Ovary (tissue), 3 donors: ENCODE data around the gene TMEM123.
"Not testable (repeated sequence)": the region's sequence is repeated elsewhere in the genome, so short reads cannot be mapped to it uniquely, and the experiment has no call there.

ENCODE experiments used
- EP300 ChIP-seq: sonication (generic); formaldehyde crosslinking; IDR thresholded peaks from one replicate; pipeline ENCODE4 v1.6.1; 2017; ENCODE audit warnings: antibody characterized with exemption
- POLR2A ChIP-seq: fragments of 450-650 bp; IDR thresholded peaks from one replicate; pipeline ENCODE4 v1.6.1; 2017; ENCODE audit warnings: antibody characterized with exemption, mild to moderate bottlenecking, moderate library complexity
- TF ChIP-seq, protein P1 (sequence below), 3 donors: fragments of 450-650 bp in 2 of 3; fragments of 200-600 bp in 1 of 3; IDR thresholded peaks; one replicate each; pipeline versions ENCODE4 v1.5.1 to v1.8.0; 2016 to 2022; ENCODE audit warnings: antibody characterized with exemption in 3 of 3, mild to moderate bottlenecking in 1 of 3
- donor health status: DM: no; HTN: no; CAD: no.

- TF ChIP-seq POLR2A, EP300: not testable (repeated sequence)
- TF ChIP-seq, protein P1, sequence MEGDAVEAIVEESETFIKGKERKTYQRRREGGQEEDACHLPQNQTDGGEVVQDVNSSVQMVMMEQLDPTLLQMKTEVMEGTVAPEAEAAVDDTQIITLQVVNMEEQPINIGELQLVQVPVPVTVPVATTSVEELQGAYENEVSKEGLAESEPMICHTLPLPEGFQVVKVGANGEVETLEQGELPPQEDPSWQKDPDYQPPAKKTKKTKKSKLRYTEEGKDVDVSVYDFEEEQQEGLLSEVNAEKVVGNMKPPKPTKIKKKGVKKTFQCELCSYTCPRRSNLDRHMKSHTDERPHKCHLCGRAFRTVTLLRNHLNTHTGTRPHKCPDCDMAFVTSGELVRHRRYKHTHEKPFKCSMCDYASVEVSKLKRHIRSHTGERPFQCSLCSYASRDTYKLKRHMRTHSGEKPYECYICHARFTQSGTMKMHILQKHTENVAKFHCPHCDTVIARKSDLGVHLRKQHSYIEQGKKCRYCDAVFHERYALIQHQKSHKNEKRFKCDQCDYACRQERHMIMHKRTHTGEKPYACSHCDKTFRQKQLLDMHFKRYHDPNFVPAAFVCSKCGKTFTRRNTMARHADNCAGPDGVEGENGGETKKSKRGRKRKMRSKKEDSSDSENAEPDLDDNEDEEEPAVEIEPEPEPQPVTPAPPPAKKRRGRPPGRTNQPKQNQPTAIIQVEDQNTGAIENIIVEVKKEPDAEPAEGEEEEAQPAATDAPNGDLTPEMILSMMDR (IDR thresholded peaks at IDR 0.05) = not testable (repeated sequence)
Observed at GRCh38 chr11:102433571-102433970, 19.0 kb downstream of the TMEM123 start.
